ENCODE data around the gene RMRP. TPM values are rescaled to one million over a fixed set of nuclear protein-coding genes. Genes with fewer than 3 reads are reported as not detected.

RMRP gene
- total RNA-seq, 1 donor from 2014 or later: 18,328 TPM

DNA sequence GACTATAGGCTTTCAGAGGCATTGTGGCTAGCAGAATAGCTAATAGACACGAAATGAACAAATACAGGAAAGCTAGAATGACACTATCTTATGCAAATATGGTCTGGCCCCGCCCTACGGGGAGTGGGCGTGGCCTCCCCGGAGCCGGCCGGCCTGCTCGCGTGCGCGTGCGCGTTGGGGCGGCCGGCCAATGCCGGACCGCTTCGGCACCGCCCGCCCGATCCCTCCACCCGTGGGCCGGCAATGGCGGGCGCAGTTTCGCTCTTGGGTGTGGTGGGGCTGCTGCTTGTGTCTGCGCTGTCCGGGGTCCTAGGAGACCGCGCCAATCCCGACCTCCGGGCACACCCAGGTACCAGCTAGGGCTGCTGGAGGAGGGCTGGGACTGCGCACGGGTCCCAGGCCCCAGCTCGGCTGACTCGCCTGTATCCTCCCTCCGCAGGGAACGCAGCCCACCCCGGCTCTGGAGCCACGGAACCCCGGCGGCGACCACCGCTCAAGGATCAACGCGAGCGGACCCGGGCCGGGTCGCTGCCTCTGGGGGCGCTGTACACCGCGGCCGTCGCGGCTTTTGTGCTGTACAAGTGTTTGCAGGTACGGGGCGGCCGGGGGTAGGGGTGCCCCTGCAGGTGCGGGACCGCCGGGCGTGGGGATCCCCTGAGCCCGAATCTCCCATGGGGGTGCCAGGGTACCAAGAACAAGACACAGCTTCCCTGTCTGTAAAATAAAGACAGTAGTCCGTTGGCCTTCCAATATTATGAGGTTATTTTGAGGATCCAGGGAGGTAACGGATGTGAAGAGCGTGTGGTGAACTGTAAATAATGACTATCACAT lies 533 bp upstream of the RMRP start, which contains the start of gene CCDC107:
Gene CCDC107 (plus strand): TSS at position 156 of the 831 bp plus-strand sequence. CDS start 88 bp downstream, at position 244.
- TF ChIP-seq, protein P1, sequence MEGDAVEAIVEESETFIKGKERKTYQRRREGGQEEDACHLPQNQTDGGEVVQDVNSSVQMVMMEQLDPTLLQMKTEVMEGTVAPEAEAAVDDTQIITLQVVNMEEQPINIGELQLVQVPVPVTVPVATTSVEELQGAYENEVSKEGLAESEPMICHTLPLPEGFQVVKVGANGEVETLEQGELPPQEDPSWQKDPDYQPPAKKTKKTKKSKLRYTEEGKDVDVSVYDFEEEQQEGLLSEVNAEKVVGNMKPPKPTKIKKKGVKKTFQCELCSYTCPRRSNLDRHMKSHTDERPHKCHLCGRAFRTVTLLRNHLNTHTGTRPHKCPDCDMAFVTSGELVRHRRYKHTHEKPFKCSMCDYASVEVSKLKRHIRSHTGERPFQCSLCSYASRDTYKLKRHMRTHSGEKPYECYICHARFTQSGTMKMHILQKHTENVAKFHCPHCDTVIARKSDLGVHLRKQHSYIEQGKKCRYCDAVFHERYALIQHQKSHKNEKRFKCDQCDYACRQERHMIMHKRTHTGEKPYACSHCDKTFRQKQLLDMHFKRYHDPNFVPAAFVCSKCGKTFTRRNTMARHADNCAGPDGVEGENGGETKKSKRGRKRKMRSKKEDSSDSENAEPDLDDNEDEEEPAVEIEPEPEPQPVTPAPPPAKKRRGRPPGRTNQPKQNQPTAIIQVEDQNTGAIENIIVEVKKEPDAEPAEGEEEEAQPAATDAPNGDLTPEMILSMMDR (conservative IDR thresholded peaks at IDR 0.05): peak; percentile 95
- H3K4me3 Mint-ChIP-seq: peak within 1 kb of the TSS; percentile 86
- peaks cover 6% of the 10 kb centered on the region for H3K27me3 Mint-ChIP-seq
- peak; percentile 92 for DNase-seq (ENCODE audit: extremely low spot score, unreplicated experiment)
- H3K36me3 Mint-ChIP-seq: peaks cover 12% of the 10 kb centered on the region
- peak within 1 kb of the TSS; percentile 99 for H3K27ac Mint-ChIP-seq
- H3K9me3 Mint-ChIP-seq: no peaks in the 10 kb centered on the region
- H3K4me1 Mint-ChIP-seq (ENCODE audit: unreplicated experiment): peaks cover 50% of the 10 kb centered on the region

DNA sequence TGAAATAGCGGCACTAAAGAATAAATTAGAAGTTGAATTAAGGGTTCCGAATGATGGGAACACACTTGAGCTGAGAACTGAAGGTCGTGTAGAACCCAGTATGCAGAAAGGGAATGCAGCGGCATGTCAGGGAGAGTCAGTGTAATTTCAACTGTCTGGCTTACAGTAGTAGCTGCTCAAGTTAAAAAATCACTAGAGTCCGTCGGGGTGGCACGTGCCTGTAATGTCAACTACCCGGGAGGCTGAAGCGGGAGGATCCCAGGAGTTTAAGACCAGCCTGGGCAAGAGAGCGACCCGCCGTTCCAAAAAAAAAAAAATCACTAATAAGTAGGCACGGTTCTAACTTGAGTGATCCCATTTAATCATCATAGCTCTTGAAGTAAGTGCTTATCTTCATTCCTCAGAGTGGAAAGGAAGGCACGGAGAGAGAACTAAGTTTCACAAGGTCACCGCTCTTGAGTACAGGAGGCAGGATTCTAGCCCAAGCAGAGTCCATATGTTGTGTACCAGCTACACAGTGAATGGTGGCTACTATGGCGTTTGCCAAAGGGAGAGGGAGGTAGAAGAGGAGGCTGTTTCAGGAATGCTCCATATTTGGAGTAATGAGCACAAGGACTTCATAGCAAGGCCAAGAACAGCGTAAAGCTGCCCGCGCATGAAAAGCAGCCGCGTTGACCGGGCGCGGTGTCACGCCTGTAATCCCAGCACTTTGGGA lies 831 bp downstream of the RMRP start:
- H3K9me3 Mint-ChIP-seq: no peaks in the 10 kb centered on the region
- peaks cover 6% of the 10 kb centered on the region for H3K27me3 Mint-ChIP-seq
- peaks cover 42% of the 10 kb centered on the region for H3K4me1 Mint-ChIP-seq (ENCODE audit: unreplicated experiment)
- no peak for DNase-seq (ENCODE audit: extremely low spot score, unreplicated experiment)
- peak overlapping the region; percentile 99 for H3K27ac Mint-ChIP-seq
- peak overlapping the region; percentile 86 for H3K4me3 Mint-ChIP-seq
- TF ChIP-seq, protein P1 (conservative IDR thresholded peaks at IDR 0.05): no peak
- H3K36me3 Mint-ChIP-seq: peaks cover 12% of the 10 kb centered on the region

DNA sequence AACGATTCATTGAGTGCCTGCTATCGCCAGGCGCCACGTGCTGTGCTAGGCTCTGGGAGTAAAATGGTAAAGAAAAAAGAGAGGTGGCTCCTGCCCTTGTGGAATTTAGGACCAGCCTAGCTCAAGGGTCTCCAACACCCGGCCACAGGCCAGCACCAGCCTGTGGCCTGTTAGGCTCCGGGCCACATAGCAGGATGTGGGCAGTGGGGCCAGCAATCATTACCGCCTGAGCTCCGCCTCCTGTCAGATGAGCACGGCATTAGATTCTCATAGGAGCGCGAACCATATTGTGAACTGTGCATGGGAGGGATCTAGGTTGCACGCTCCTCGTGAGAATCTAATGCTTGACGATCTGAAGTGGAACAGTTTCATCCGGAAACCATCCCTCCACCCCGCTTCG lies 1.5 kb downstream of the RMRP start:
- TF ChIP-seq, protein P1 (conservative IDR thresholded peaks at IDR 0.05): no peak
- DNase-seq (ENCODE audit: extremely low spot score, unreplicated experiment): no peak
- Mint-ChIP-seq H3K4me3 (peak overlapping the region; percentile 86), H3K4me1 (ENCODE audit: unreplicated experiment) (peaks cover 39% of the 10 kb centered on the region), H3K27ac (peak overlapping the region; percentile 99), H3K9me3 (no peaks in the 10 kb centered on the region), H3K36me3 (peaks cover 12% of the 10 kb centered on the region), H3K27me3 (peaks cover 6% of the 10 kb centered on the region)

DNA sequence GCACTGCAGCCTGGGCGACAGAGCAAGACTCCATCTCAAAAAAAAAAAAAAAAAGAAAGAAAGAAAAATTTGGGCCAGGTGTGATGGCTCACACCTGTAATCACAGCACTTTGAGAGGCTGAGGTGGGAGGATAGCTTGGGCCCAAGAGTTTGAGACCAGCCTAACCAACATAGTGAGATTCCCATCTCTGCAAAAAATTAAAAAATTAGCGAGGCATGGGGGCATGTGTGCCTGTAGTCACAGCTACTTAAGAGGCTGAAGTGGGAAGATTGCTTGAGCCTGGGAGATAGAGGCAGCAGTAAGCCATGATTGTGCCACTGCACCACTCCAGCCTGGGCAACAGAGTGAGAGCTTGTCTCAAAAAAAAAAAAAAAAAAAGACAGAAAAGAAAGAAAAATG lies 4.2 kb downstream of the RMRP start:
- TF ChIP-seq, protein P1 (conservative IDR thresholded peaks at IDR 0.05): no peak
- peaks cover 6% of the 10 kb centered on the region for H3K27me3 Mint-ChIP-seq
- H3K27ac Mint-ChIP-seq: no peak overlapping the region
- no peak overlapping the region for H3K4me3 Mint-ChIP-seq
- H3K9me3 Mint-ChIP-seq: no peaks in the 10 kb centered on the region
- H3K4me1 Mint-ChIP-seq (ENCODE audit: unreplicated experiment): peaks cover 19% of the 10 kb centered on the region
- H3K36me3 Mint-ChIP-seq: peaks cover 5% of the 10 kb centered on the region
- no peak for DNase-seq (ENCODE audit: extremely low spot score, unreplicated experiment)

DNA sequence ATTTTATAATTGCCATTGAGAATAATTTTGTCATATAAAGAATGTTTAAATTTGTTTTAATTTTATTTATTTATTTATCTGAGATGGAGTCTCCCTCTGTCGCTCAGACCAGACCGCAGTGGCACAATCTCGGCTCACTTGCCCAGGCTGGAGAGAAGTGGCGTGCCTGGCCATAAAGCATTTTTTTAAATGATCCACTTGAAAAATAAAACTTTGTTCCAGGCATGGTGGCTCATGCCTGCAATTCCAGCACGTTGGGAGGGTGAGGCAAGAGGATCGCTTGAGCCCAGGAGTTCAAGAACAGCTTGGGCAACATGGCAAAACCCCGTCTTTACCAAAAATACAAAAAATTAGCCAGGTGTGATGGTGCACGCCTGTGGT lies 5.0 kb downstream of the RMRP start:
- Mint-ChIP-seq H3K4me3 (no peak overlapping the region), H3K9me3 (no peaks in the 10 kb centered on the region), H3K27me3 (peaks cover 4% of the 10 kb centered on the region), H3K36me3 (peaks cover 2% of the 10 kb centered on the region), H3K4me1 (ENCODE audit: unreplicated experiment) (peaks cover 23% of the 10 kb centered on the region), H3K27ac (no peak overlapping the region)
- TF ChIP-seq, protein P1 (conservative IDR thresholded peaks at IDR 0.05): no peak
- no peak for DNase-seq (ENCODE audit: extremely low spot score, unreplicated experiment)

Data from type B pancreatic cell (in vitro differentiated cells).